WTC11 (cell line): ENCODE results near the gene SLC2A1. TPM values are rescaled to one million over a fixed set of nuclear protein-coding genes. Genes with fewer than 3 reads are reported as not detected.

ENCODE experiments used
- ATAC-seq: fragments of 200-7000 bp; cut with Tn5 transposase; 2 replicates; pipeline ENCODE4 v1.10.0; 2021; ENCODE audit warnings: mild to moderate bottlenecking, moderate library complexity
- CTCF ChIA-PET: fragments of 300-600 bp; sonication (Branson Sonifier 250); formaldehyde crosslinking; loops from one replicate; lab custom pipeline; 2021; ENCODE audit warnings: antibody characterized with exemption; lab: Charles Lee
- POLR2A ChIA-PET: fragments of 350-600 bp; sonication (Branson Sonifier 250); formaldehyde crosslinking; loops from one replicate; lab custom pipeline; 2021; ENCODE audit warnings: antibody characterized with exemption; lab: Charles Lee
- DNase-seq: peaks from one replicate; pipeline ENCODE4 v3.0.0; 2021; ENCODE audit warnings: low spot score
- H3K27ac Mint-ChIP-seq: 2 replicates; pipeline ENCODE4 v1.8.0; 2021; ENCODE audit warnings: mixed read lengths
- H3K27me3 Mint-ChIP-seq: 2 replicates; pipeline ENCODE4 v1.8.0; 2021; ENCODE audit warnings: low read depth, mild to moderate bottlenecking, moderate library complexity, mixed read lengths
- H3K36me3 Mint-ChIP-seq: 2 replicates; pipeline ENCODE4 v1.8.0; 2021; ENCODE audit warnings: mixed read lengths
- H3K4me1 Mint-ChIP-seq: 2 replicates; pipeline ENCODE4 v1.8.0; 2022; ENCODE audit warnings: mixed read lengths
- H3K4me3 Mint-ChIP-seq: 2 replicates; pipeline ENCODE4 v1.8.0; 2021; ENCODE audit warnings: mild to moderate bottlenecking, moderate library complexity, mixed read lengths
- H3K9me3 Mint-ChIP-seq: 2 replicates; pipeline ENCODE4 v1.8.0; 2021; ENCODE audit warnings: mixed read lengths
- ATF1 ChIP-seq: sonication (generic); formaldehyde crosslinking; IDR thresholded peaks from 2 replicates; pipeline ENCODE4 v1.8.1; 2023; ENCODE audit warnings: mild to moderate bottlenecking, moderate library complexity, missing genetic modification reagents
- GABPB1 ChIP-seq: sonication (generic); formaldehyde crosslinking; IDR thresholded peaks from 2 replicates; pipeline ENCODE4 v1.8.1; 2023; ENCODE audit warnings: mild to moderate bottlenecking, missing genetic modification reagents
- GRHL2 ChIP-seq: fragments of 250-450 bp; sonication (Bioruptor Pico); IDR thresholded peaks from 2 replicates; pipeline ENCODE4 v1.8.0; 2022; ENCODE audit warnings: mild to moderate bottlenecking, moderate library complexity; ENCODE audit not compliant: insufficient replicate concordance, severe bottlenecking
- NFYB ChIP-seq: sonication (generic); formaldehyde crosslinking; conservative IDR thresholded peaks from 2 replicates; pipeline ENCODE4 v1.8.0; 2022; ENCODE audit warnings: low read depth, missing genetic modification reagents
- RELA ChIP-seq: sonication (generic); formaldehyde crosslinking; IDR thresholded peaks from 2 replicates; pipeline ENCODE4 v1.8.1; 2022; ENCODE audit warnings: missing genetic modification reagents, mild to moderate bottlenecking, borderline replicate concordance
- SOX15 ChIP-seq: fragments of 250-450 bp; sonication (Bioruptor Pico); IDR thresholded peaks from 2 replicates; pipeline ENCODE4 v1.9.0; 2021; ENCODE audit warnings: mild to moderate bottlenecking
- SP1 ChIP-seq: sonication (generic); formaldehyde crosslinking; conservative IDR thresholded peaks from 2 replicates; pipeline ENCODE4 v1.8.1; 2022; ENCODE audit warnings: missing genetic modification reagents
- ZNF219 ChIP-seq: sonication (generic); formaldehyde crosslinking; IDR thresholded peaks from 2 replicates; pipeline ENCODE4 v1.8.0; 2023; ENCODE audit warnings: missing genetic modification reagents, mild to moderate bottlenecking, borderline replicate concordance
- ZNF416 ChIP-seq: fragments of 250-450 bp; sonication (Bioruptor Pico); IDR thresholded peaks from 2 replicates; pipeline ENCODE4 v1.9.0; 2021; ENCODE audit warnings: mild to moderate bottlenecking, inconsistent platforms
- total RNA-seq: library from RNA; stranded (reverse); gene quantifications from 3 replicates; pipeline ENCODE4 v1.2.3, GENCODE V29; 2021
- TF ChIP-seq, protein P1 (sequence below): sonication (generic); formaldehyde crosslinking; IDR thresholded peaks from 2 replicates; pipeline ENCODE4 v1.8.1; 2023; ENCODE audit warnings: mild to moderate bottlenecking, missing genetic modification reagents
- TF ChIP-seq, protein P2 (sequence below): fragments of 250-450 bp; sonication (Bioruptor Pico); IDR thresholded peaks from 2 replicates; pipeline ENCODE4 v1.9.0; 2021; ENCODE audit warnings: mild to moderate bottlenecking
- TF ChIP-seq, protein P3 (sequence below): fragments of 250-450 bp; sonication (Bioruptor Pico); conservative IDR thresholded peaks from 2 replicates; pipeline ENCODE4 v1.9.0; 2021; ENCODE audit warnings: mild to moderate bottlenecking
- TF ChIP-seq, protein P4 (sequence below): fragments of 200-600 bp; IDR thresholded peaks from 2 replicates; pipeline ENCODE4 v1.8.0; 2022; ENCODE audit warnings: antibody characterized with exemption
- TF ChIP-seq, protein P5 (sequence below): fragments of 250-450 bp; sonication (Bioruptor Pico); IDR thresholded peaks from 2 replicates; pipeline ENCODE4 v1.9.0; 2021; ENCODE audit warnings: moderate library complexity, mild to moderate bottlenecking, inconsistent platforms, borderline replicate concordance
- TF ChIP-seq, protein P6 (sequence below): sonication (generic); formaldehyde crosslinking; IDR thresholded peaks from 2 replicates; pipeline ENCODE4 v1.8.1; 2023; ENCODE audit warnings: mild to moderate bottlenecking, missing genetic modification reagents, moderate library complexity
- TF ChIP-seq, protein P7 (sequence below): sonication (generic); formaldehyde crosslinking; IDR thresholded peaks from 2 replicates; pipeline ENCODE4 v1.8.0; 2022; ENCODE audit warnings: mild to moderate bottlenecking, missing genetic modification reagents
- TF ChIP-seq, protein P8 (sequence below): sonication (generic); formaldehyde crosslinking; IDR thresholded peaks from 2 replicates; pipeline ENCODE4 v1.8.0; 2022; ENCODE audit warnings: missing genetic modification reagents
- TF ChIP-seq, protein P9 (sequence below): sonication (generic); formaldehyde crosslinking; IDR thresholded peaks from 2 replicates; pipeline ENCODE4 v1.8.0; 2022; ENCODE audit warnings: mild to moderate bottlenecking, missing genetic modification reagents

SLC2A1 gene
- total RNA-seq, 1 experiment from 2014 or later = 215 TPM

DNA sequence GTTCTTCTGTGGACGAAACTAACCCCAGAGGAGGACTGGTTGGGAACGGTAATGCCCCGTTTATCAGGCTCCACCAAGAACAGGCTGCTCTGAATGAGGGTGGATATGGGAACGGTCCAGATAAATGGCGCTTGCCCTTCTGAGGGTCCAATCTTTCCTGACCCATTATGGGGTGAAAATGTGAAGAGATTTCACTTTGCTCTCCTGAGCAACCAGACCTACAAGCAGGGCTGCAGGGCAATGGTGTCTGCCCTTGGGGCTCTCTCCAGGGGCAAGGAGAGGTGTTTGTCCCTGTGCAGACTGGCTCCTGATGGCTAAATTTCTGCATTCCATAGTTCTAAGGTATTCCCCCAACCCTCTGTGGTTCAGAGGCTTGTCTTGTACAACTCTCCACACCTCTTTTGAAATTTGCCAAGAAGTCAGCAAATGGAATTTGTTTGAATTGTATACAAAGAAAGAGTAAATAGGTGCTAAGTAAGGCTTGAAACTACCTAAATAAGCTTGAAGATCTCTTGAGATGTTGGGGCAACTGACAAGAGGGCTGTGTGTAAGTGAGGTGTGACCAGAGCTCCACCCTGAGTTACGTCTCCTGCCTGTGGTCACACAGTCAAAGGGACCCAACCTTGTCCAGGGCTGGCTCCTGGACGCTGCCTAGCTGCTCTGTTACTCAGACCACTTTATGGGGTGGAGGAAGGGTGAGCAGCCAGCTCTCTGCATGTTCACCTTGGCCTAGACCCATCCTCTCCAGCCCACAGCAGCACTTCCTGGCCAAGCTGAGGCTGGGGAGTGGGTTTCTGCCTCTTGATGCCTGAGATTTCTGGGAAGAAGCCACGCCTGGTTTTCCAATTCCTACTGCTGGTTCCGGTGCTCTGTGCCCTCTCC is 24.8 kb downstream of the SLC2A1 start (continued):
- TF ChIP-seq, protein P1, sequence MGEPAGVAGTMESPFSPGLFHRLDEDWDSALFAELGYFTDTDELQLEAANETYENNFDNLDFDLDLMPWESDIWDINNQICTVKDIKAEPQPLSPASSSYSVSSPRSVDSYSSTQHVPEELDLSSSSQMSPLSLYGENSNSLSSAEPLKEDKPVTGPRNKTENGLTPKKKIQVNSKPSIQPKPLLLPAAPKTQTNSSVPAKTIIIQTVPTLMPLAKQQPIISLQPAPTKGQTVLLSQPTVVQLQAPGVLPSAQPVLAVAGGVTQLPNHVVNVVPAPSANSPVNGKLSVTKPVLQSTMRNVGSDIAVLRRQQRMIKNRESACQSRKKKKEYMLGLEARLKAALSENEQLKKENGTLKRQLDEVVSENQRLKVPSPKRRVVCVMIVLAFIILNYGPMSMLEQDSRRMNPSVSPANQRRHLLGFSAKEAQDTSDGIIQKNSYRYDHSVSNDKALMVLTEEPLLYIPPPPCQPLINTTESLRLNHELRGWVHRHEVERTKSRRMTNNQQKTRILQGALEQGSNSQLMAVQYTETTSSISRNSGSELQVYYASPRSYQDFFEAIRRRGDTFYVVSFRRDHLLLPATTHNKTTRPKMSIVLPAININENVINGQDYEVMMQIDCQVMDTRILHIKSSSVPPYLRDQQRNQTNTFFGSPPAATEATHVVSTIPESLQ (CRISPR knock-in tag) = no peak
- TF ChIP-seq ATF1 (CRISPR knock-in tag) (no peak), ZNF416 (no peak), GABPB1 (no peak), ZNF219 (CRISPR knock-in tag) (no peak), SOX15 (no peak)
- TF ChIP-seq, protein P2, sequence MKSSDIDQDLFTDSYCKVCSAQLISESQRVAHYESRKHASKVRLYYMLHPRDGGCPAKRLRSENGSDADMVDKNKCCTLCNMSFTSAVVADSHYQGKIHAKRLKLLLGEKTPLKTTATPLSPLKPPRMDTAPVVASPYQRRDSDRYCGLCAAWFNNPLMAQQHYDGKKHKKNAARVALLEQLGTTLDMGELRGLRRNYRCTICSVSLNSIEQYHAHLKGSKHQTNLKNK (CRISPR knock-in tag) = no peak
- TF ChIP-seq, protein P3, sequence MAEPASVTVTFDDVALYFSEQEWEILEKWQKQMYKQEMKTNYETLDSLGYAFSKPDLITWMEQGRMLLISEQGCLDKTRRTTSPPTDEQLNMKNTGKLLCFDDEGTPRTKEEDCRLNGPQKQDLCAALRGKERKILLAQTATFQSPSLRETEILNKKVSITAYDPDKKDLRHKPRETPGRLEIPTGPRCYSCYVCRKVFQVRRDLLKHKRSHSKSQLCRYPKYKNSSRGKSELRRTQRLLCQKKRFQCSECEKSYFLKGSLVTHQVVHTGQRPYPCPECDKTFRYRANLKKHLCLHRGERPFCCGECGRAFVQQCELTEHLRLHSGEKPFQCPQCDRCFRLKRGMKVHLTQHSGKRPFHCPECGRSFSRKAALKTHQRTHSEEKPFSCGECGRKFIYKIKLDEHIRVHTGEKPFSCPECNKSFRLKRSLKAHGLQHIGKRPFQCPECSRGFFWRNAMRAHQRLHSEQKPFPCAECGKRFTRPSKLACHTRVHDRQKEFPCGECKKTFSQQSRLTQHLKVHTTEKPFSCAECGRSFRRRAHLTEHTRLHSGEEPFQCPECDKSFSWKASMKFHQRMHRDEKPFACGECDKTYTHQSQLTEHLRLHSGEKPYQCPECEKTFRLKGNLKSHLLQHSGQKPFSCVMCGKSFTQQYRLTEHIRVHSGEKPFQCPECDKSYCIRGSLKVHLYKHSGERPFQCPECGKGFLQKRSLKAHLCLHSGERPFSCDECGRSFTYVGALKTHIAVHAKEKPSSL (CRISPR knock-in tag) = no peak
- TF ChIP-seq, protein P4, sequence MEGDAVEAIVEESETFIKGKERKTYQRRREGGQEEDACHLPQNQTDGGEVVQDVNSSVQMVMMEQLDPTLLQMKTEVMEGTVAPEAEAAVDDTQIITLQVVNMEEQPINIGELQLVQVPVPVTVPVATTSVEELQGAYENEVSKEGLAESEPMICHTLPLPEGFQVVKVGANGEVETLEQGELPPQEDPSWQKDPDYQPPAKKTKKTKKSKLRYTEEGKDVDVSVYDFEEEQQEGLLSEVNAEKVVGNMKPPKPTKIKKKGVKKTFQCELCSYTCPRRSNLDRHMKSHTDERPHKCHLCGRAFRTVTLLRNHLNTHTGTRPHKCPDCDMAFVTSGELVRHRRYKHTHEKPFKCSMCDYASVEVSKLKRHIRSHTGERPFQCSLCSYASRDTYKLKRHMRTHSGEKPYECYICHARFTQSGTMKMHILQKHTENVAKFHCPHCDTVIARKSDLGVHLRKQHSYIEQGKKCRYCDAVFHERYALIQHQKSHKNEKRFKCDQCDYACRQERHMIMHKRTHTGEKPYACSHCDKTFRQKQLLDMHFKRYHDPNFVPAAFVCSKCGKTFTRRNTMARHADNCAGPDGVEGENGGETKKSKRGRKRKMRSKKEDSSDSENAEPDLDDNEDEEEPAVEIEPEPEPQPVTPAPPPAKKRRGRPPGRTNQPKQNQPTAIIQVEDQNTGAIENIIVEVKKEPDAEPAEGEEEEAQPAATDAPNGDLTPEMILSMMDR = no peak
- TF ChIP-seq, protein P5, sequence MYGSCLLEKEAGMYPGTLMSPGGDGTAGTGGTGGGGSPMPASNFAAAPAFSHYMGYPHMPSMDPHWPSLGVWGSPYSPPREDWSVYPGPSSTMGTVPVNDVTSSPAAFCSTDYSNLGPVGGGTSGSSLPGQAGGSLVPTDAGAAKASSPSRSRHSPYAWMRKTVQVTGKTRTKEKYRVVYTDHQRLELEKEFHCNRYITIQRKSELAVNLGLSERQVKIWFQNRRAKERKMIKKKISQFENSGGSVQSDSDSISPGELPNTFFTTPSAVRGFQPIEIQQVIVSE = no peak
- TF ChIP-seq, protein P6, sequence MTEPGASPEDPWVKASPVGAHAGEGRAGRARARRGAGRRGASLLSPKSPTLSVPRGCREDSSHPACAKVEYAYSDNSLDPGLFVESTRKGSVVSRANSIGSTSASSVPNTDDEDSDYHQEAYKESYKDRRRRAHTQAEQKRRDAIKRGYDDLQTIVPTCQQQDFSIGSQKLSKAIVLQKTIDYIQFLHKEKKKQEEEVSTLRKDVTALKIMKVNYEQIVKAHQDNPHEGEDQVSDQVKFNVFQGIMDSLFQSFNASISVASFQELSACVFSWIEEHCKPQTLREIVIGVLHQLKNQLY = no peak
- TF ChIP-seq, all 79 proteins: peak for 0

DNA sequence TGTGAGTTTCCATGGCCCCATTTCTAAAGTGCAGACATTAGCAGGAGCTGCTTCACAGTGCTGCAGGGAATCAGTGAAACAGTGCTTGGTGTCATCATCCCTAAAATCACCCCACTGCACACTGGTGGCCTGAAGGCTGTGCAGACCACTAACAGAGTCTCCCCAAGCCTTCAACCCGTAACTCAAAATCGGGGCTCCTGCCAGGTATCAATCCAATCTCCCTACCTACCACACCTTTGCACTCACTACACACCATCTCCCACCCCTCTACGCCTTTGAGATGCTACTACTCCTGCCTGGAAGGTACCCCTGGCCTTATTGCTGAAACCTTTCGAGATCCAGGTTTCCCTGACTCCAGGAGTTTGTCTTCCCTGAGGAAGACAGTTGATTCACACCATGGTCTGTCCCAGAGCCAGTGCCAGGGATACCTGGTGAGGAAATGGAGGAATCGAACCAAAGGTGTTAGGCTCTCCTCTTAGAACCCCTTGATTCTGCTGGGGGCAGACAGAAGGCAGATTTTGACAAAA is 25.5 kb downstream of the SLC2A1 start:
- CTCF ChIA-PET = interaction anchor here (2.0 to 2.2 kb wide), 2 partner anchors 20 to 140 kb away, joined by 6 to 17 read pairs; no protein-coding TSS in a partner anchor
- POLR2A ChIA-PET = no interaction called here
- H3K4me1 Mint-ChIP-seq = peaks cover 77% of the 10 kb centered on the region
- H3K36me3 Mint-ChIP-seq = peaks cover 79% of the 10 kb centered on the region
- no peak for DNase-seq
- H3K27ac Mint-ChIP-seq = peak overlapping the region; percentile 95
- no peak for ATAC-seq
- H3K4me3 Mint-ChIP-seq = no peak overlapping the region
- H3K9me3 Mint-ChIP-seq = no peaks in the 10 kb centered on the region
- H3K27me3 Mint-ChIP-seq = no peaks in the 10 kb centered on the region
- TF ChIP-seq, protein P7, sequence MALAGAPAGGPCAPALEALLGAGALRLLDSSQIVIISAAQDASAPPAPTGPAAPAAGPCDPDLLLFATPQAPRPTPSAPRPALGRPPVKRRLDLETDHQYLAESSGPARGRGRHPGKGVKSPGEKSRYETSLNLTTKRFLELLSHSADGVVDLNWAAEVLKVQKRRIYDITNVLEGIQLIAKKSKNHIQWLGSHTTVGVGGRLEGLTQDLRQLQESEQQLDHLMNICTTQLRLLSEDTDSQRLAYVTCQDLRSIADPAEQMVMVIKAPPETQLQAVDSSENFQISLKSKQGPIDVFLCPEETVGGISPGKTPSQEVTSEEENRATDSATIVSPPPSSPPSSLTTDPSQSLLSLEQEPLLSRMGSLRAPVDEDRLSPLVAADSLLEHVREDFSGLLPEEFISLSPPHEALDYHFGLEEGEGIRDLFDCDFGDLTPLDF (CRISPR knock-in tag) = no peak
- TF ChIP-seq GRHL2 (CRISPR knock-in tag) (no peak), NFYB (CRISPR knock-in tag) (no peak), GABPB1 (no peak), SP1 (CRISPR knock-in tag) (no peak), RELA (CRISPR knock-in tag) (no peak)
- TF ChIP-seq, protein P8, sequence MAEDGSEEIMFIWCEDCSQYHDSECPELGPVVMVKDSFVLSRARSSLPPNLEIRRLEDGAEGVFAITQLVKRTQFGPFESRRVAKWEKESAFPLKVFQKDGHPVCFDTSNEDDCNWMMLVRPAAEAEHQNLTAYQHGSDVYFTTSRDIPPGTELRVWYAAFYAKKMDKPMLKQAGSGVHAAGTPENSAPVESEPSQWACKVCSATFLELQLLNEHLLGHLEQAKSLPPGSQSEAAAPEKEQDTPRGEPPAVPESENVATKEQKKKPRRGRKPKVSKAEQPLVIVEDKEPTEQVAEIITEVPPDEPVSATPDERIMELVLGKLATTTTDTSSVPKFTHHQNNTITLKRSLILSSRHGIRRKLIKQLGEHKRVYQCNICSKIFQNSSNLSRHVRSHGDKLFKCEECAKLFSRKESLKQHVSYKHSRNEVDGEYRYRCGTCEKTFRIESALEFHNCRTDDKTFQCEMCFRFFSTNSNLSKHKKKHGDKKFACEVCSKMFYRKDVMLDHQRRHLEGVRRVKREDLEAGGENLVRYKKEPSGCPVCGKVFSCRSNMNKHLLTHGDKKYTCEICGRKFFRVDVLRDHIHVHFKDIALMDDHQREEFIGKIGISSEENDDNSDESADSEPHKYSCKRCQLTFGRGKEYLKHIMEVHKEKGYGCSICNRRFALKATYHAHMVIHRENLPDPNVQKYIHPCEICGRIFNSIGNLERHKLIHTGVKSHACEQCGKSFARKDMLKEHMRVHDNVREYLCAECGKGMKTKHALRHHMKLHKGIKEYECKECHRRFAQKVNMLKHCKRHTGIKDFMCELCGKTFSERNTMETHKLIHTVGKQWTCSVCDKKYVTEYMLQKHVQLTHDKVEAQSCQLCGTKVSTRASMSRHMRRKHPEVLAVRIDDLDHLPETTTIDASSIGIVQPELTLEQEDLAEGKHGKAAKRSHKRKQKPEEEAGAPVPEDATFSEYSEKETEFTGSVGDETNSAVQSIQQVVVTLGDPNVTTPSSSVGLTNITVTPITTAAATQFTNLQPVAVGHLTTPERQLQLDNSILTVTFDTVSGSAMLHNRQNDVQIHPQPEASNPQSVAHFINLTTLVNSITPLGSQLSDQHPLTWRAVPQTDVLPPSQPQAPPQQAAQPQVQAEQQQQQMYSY = no peak
- TF ChIP-seq, protein P9, sequence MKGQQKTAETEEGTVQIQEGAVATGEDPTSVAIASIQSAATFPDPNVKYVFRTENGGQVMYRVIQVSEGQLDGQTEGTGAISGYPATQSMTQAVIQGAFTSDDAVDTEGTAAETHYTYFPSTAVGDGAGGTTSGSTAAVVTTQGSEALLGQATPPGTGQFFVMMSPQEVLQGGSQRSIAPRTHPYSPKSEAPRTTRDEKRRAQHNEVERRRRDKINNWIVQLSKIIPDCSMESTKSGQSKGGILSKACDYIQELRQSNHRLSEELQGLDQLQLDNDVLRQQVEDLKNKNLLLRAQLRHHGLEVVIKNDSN (CRISPR knock-in tag) = no peak
